H1 (cell line): ENCODE measurements around the gene NKX2-1. TPM values are rescaled to one million over a fixed set of nuclear protein-coding genes. Genes with fewer than 3 reads are reported as not detected.

ENCODE experiments used
- polyA plus RNA-seq, 7 experiments: library from polyadenylated mRNA; depleted of rRNA in 3 of 7; stranded (reverse) in 5 of 7; unstranded in 2 of 7; fragments of >200 nt in 5 of 7; fragments of 200-250 nt in 2 of 7; gene quantifications; 1 replicate in 5 of 7; 2 replicates in 1 of 7; 4 replicates in 1 of 7; pipeline versions ENCODE4 v1.2.1 to v1.2.3, GENCODE V29; 2011 to 2013; ENCODE audit warnings: missing spikeins in 2 of 7, mixed read lengths in 2 of 7
- total RNA-seq: library from RNA; stranded (reverse); fragmentation: NEBNext Ultra II Directional; extraction: Animal tissue kit (Norgen Biotek cat#: 25700); gene quantifications from 2 replicates; pipeline ENCODE4 v1.2.1, GENCODE V29; 2021
- TF ChIP-seq, protein P1 (sequence below): fragments of 300-600 bp; sonication (generic); IDR thresholded peaks from 2 replicates; pipeline ENCODE4 v1.7.1; 2012; ENCODE audit warnings: low read length, moderate library complexity, mild to moderate bottlenecking, inconsistent platforms; ENCODE audit not compliant: insufficient replicate concordance

NKX2-1 gene
- total and polyA plus RNA-seq, 2 of the 8 experiments (the other 6 are each of a cell fraction or from before 2014, with no cell fraction given): not detected

DNA sequence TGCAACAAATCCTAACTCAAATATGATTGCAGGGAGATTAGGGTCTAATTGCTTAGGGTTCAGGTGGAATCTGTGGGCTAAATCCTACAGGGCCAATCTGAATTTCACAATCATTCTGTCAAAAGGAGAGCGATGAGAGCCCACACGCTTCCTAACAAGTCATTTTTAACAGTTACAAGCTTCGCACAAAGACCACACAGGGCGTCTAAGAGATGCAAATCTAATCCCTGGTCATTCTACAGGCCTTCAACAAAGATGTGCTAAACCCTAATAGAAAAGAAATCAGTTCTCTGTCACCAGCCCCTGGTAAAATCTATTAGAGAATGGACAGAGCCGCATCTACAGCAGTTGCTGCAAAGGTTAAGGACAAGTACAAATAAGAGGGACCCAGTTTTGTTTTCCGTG, 15.3 kb downstream of the NKX2-1 start (continued):
- TF ChIP-seq, protein P1, sequence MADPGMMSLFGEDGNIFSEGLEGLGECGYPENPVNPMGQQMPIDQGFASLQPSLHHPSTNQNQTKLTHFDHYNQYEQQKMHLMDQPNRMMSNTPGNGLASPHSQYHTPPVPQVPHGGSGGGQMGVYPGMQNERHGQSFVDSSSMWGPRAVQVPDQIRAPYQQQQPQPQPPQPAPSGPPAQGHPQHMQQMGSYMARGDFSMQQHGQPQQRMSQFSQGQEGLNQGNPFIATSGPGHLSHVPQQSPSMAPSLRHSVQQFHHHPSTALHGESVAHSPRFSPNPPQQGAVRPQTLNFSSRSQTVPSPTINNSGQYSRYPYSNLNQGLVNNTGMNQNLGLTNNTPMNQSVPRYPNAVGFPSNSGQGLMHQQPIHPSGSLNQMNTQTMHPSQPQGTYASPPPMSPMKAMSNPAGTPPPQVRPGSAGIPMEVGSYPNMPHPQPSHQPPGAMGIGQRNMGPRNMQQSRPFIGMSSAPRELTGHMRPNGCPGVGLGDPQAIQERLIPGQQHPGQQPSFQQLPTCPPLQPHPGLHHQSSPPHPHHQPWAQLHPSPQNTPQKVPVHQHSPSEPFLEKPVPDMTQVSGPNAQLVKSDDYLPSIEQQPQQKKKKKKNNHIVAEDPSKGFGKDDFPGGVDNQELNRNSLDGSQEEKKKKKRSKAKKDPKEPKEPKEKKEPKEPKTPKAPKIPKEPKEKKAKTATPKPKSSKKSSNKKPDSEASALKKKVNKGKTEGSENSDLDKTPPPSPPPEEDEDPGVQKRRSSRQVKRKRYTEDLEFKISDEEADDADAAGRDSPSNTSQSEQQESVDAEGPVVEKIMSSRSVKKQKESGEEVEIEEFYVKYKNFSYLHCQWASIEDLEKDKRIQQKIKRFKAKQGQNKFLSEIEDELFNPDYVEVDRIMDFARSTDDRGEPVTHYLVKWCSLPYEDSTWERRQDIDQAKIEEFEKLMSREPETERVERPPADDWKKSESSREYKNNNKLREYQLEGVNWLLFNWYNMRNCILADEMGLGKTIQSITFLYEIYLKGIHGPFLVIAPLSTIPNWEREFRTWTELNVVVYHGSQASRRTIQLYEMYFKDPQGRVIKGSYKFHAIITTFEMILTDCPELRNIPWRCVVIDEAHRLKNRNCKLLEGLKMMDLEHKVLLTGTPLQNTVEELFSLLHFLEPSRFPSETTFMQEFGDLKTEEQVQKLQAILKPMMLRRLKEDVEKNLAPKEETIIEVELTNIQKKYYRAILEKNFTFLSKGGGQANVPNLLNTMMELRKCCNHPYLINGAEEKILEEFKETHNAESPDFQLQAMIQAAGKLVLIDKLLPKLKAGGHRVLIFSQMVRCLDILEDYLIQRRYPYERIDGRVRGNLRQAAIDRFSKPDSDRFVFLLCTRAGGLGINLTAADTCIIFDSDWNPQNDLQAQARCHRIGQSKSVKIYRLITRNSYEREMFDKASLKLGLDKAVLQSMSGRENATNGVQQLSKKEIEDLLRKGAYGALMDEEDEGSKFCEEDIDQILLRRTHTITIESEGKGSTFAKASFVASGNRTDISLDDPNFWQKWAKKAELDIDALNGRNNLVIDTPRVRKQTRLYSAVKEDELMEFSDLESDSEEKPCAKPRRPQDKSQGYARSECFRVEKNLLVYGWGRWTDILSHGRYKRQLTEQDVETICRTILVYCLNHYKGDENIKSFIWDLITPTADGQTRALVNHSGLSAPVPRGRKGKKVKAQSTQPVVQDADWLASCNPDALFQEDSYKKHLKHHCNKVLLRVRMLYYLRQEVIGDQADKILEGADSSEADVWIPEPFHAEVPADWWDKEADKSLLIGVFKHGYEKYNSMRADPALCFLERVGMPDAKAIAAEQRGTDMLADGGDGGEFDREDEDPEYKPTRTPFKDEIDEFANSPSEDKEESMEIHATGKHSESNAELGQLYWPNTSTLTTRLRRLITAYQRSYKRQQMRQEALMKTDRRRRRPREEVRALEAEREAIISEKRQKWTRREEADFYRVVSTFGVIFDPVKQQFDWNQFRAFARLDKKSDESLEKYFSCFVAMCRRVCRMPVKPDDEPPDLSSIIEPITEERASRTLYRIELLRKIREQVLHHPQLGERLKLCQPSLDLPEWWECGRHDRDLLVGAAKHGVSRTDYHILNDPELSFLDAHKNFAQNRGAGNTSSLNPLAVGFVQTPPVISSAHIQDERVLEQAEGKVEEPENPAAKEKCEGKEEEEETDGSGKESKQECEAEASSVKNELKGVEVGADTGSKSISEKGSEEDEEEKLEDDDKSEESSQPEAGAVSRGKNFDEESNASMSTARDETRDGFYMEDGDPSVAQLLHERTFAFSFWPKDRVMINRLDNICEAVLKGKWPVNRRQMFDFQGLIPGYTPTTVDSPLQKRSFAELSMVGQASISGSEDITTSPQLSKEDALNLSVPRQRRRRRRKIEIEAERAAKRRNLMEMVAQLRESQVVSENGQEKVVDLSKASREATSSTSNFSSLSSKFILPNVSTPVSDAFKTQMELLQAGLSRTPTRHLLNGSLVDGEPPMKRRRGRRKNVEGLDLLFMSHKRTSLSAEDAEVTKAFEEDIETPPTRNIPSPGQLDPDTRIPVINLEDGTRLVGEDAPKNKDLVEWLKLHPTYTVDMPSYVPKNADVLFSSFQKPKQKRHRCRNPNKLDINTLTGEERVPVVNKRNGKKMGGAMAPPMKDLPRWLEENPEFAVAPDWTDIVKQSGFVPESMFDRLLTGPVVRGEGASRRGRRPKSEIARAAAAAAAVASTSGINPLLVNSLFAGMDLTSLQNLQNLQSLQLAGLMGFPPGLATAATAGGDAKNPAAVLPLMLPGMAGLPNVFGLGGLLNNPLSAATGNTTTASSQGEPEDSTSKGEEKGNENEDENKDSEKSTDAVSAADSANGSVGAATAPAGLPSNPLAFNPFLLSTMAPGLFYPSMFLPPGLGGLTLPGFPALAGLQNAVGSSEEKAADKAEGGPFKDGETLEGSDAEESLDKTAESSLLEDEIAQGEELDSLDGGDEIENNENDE: peak; percentile 82
